Measurements from ENCODE around the gene POLR2E. TPM values are rescaled to one million over a fixed set of nuclear protein-coding genes. Genes with fewer than 3 reads are reported as not detected.

The POLR2E gene
- total and polyA plus RNA-seq, 2 of the 8 experiments (the other 6 are each of a cell fraction or from before 2014, with no cell fraction given) = 281 to 381 TPM

DNA sequence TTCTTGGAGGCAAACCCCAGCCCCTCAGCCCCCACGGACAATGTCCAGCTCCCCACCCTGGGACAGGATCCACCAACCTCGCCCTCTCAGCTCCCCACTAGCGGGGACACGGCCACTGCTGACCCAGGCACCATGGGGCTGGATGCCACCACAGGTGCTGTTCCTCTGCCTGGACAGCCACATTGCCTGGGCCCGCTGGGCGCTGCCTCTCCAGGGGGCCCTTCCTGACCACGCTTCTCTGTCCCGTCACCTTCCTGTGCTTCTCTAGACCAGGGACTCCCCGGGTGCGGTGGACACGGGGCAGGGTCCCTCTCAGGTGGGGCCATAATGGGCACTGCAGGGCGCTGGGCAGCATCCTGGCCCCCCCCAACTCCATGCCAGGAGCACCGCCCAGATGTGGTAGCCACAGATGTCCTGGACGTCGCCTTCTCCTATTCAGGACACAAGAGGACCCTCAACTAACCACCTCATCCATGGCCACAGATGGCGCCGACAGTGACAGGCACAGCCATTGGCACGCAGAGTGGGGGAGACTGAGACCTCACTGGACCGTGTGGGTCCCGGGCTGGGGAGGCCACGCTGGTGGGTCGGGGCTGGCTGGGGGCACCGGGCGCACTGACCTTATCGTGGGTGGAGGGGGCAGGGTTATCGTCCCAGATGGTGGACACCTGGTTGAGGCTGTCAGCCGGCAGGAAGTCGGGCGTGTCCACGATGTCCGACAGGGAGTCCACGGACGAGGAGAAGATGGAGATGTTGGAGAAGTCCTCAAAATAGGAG is 32.0 kb upstream of the POLR2E start (continued):
- TF ChIP-seq, protein P1, sequence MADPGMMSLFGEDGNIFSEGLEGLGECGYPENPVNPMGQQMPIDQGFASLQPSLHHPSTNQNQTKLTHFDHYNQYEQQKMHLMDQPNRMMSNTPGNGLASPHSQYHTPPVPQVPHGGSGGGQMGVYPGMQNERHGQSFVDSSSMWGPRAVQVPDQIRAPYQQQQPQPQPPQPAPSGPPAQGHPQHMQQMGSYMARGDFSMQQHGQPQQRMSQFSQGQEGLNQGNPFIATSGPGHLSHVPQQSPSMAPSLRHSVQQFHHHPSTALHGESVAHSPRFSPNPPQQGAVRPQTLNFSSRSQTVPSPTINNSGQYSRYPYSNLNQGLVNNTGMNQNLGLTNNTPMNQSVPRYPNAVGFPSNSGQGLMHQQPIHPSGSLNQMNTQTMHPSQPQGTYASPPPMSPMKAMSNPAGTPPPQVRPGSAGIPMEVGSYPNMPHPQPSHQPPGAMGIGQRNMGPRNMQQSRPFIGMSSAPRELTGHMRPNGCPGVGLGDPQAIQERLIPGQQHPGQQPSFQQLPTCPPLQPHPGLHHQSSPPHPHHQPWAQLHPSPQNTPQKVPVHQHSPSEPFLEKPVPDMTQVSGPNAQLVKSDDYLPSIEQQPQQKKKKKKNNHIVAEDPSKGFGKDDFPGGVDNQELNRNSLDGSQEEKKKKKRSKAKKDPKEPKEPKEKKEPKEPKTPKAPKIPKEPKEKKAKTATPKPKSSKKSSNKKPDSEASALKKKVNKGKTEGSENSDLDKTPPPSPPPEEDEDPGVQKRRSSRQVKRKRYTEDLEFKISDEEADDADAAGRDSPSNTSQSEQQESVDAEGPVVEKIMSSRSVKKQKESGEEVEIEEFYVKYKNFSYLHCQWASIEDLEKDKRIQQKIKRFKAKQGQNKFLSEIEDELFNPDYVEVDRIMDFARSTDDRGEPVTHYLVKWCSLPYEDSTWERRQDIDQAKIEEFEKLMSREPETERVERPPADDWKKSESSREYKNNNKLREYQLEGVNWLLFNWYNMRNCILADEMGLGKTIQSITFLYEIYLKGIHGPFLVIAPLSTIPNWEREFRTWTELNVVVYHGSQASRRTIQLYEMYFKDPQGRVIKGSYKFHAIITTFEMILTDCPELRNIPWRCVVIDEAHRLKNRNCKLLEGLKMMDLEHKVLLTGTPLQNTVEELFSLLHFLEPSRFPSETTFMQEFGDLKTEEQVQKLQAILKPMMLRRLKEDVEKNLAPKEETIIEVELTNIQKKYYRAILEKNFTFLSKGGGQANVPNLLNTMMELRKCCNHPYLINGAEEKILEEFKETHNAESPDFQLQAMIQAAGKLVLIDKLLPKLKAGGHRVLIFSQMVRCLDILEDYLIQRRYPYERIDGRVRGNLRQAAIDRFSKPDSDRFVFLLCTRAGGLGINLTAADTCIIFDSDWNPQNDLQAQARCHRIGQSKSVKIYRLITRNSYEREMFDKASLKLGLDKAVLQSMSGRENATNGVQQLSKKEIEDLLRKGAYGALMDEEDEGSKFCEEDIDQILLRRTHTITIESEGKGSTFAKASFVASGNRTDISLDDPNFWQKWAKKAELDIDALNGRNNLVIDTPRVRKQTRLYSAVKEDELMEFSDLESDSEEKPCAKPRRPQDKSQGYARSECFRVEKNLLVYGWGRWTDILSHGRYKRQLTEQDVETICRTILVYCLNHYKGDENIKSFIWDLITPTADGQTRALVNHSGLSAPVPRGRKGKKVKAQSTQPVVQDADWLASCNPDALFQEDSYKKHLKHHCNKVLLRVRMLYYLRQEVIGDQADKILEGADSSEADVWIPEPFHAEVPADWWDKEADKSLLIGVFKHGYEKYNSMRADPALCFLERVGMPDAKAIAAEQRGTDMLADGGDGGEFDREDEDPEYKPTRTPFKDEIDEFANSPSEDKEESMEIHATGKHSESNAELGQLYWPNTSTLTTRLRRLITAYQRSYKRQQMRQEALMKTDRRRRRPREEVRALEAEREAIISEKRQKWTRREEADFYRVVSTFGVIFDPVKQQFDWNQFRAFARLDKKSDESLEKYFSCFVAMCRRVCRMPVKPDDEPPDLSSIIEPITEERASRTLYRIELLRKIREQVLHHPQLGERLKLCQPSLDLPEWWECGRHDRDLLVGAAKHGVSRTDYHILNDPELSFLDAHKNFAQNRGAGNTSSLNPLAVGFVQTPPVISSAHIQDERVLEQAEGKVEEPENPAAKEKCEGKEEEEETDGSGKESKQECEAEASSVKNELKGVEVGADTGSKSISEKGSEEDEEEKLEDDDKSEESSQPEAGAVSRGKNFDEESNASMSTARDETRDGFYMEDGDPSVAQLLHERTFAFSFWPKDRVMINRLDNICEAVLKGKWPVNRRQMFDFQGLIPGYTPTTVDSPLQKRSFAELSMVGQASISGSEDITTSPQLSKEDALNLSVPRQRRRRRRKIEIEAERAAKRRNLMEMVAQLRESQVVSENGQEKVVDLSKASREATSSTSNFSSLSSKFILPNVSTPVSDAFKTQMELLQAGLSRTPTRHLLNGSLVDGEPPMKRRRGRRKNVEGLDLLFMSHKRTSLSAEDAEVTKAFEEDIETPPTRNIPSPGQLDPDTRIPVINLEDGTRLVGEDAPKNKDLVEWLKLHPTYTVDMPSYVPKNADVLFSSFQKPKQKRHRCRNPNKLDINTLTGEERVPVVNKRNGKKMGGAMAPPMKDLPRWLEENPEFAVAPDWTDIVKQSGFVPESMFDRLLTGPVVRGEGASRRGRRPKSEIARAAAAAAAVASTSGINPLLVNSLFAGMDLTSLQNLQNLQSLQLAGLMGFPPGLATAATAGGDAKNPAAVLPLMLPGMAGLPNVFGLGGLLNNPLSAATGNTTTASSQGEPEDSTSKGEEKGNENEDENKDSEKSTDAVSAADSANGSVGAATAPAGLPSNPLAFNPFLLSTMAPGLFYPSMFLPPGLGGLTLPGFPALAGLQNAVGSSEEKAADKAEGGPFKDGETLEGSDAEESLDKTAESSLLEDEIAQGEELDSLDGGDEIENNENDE (IDR thresholded peaks at IDR 0.05; ENCODE audit: insufficient replicate concordance, low read length) = no peak
- TF ChIP-seq KDM4A (IDR thresholded peaks at IDR 0.05; ENCODE audit: low read depth, low read length, severe bottlenecking) = no peak
